HepG2 (cell line): Measurements from ENCODE around the gene COPS7B. TPM values are rescaled to one million over a fixed set of nuclear protein-coding genes. Genes with fewer than 3 reads are reported as not detected.

Experiments used
- DMAP1 ChIP-seq: IDR thresholded peaks from 2 replicates; pipeline ENCODE4 v1.6.1; 2016
- GZF1 ChIP-seq: sonication (generic); formaldehyde crosslinking; IDR thresholded peaks from 2 replicates; pipeline ENCODE4 v1.5.1; 2020; ENCODE audit warnings: mild to moderate bottlenecking, missing genetic modification reagents
- MAF1 ChIP-seq: sonication (generic); formaldehyde crosslinking; IDR thresholded peaks from 2 replicates; pipeline ENCODE4 v1.5.0; 2020; ENCODE audit warnings: missing genetic modification reagents, borderline replicate concordance
- NCOA5 ChIP-seq: sonication (generic); formaldehyde crosslinking; IDR thresholded peaks from 2 replicates; pipeline ENCODE4 v1.4.0; 2020; ENCODE audit warnings: missing genetic modification reagents
- NFRKB ChIP-seq: fragments of 450-650 bp; IDR thresholded peaks from 2 replicates; pipeline ENCODE4 v1.6.1; 2017
- NFYB ChIP-seq: sonication (generic); formaldehyde crosslinking; IDR thresholded peaks from 2 replicates; pipeline ENCODE4 v1.4.0; 2020; ENCODE audit warnings: missing genetic modification reagents
- RERE ChIP-seq: IDR thresholded peaks from 2 replicates; pipeline ENCODE4 v1.6.1; 2016; ENCODE audit warnings: low read depth, missing genetic modification reagents, missing compliant biosample characterization
- THRA ChIP-seq: sonication (generic); formaldehyde crosslinking; IDR thresholded peaks from 2 replicates; pipeline ENCODE4 v1.4.0; 2020; ENCODE audit warnings: missing genetic modification reagents, borderline replicate concordance
- TSC22D2 ChIP-seq: sonication (generic); formaldehyde crosslinking; IDR thresholded peaks from 2 replicates; pipeline ENCODE4 v1.5.1; 2020; ENCODE audit warnings: missing genetic modification reagents, mild to moderate bottlenecking, borderline replicate concordance
- XBP1 ChIP-seq: sonication (generic); formaldehyde crosslinking; IDR thresholded peaks from 2 replicates; pipeline ENCODE4 v1.5.0; 2020; ENCODE audit warnings: missing genetic modification reagents
- ZNF713 ChIP-seq: sonication (generic); formaldehyde crosslinking; IDR thresholded peaks from 2 replicates; pipeline ENCODE4 v1.4.0; 2020; ENCODE audit warnings: mild to moderate bottlenecking, missing genetic modification reagents
- ZNF761 ChIP-seq: sonication (generic); formaldehyde crosslinking; conservative IDR thresholded peaks from 2 replicates; pipeline ENCODE4 v1.4.0; 2020; ENCODE audit warnings: mild to moderate bottlenecking, missing genetic modification reagents
- polyA plus RNA-seq, 8 experiments: library from polyadenylated mRNA; depleted of rRNA in 3 of 8; stranded (reverse) in 7 of 8; unstranded in 1 of 8; fragments of >200 nt; fragmentation: Illumina TruSeq in 4 of 8; extraction: Trizol in 4 of 8; gene quantifications; 2 replicates each; pipeline versions ENCODE4 v1.2.1 to v1.2.3, GENCODE V29; 2011 to 2016; ENCODE audit warnings: low read depth in 4 of 8, missing spikeins in 1 of 8, mixed read lengths in 1 of 8; ENCODE audit not compliant: insufficient read depth in 1 of 8
- total RNA-seq, 5 experiments: library from RNA; depleted of rRNA; stranded (reverse); fragments of >200 nt; fragmentation: Illumina TruSeq; extraction: Trizol; gene quantifications; 2 replicates each; pipeline ENCODE4 v1.2.3, GENCODE V29; 2016; ENCODE audit warnings: low read depth in 1 of 5
- TF ChIP-seq, protein P1 (sequence below), 2 experiments: fragments of 450-650 bp in 1 of 2; sonication (generic) in 1 of 2; formaldehyde crosslinking in 1 of 2; IDR thresholded peaks; 2 replicates each; pipeline versions ENCODE4 v1.6.1 to v1.8.0; 2016 to 2022; ENCODE audit warnings: antibody characterized with exemption in 1 of 2, mild to moderate bottlenecking in 1 of 2, missing genetic modification reagents in 1 of 2

COPS7B gene
- total and polyA plus RNA-seq, 2 of the 13 experiments (the other 11 are each of a cell fraction or from before 2014, with no cell fraction given): 30.6 to 62.7 TPM

- TF ChIP-seq RERE (CRISPR knock-in tag): no peak
- no peak for TF ChIP-seq ZNF713 (CRISPR knock-in tag)
- TF ChIP-seq, protein P1, sequence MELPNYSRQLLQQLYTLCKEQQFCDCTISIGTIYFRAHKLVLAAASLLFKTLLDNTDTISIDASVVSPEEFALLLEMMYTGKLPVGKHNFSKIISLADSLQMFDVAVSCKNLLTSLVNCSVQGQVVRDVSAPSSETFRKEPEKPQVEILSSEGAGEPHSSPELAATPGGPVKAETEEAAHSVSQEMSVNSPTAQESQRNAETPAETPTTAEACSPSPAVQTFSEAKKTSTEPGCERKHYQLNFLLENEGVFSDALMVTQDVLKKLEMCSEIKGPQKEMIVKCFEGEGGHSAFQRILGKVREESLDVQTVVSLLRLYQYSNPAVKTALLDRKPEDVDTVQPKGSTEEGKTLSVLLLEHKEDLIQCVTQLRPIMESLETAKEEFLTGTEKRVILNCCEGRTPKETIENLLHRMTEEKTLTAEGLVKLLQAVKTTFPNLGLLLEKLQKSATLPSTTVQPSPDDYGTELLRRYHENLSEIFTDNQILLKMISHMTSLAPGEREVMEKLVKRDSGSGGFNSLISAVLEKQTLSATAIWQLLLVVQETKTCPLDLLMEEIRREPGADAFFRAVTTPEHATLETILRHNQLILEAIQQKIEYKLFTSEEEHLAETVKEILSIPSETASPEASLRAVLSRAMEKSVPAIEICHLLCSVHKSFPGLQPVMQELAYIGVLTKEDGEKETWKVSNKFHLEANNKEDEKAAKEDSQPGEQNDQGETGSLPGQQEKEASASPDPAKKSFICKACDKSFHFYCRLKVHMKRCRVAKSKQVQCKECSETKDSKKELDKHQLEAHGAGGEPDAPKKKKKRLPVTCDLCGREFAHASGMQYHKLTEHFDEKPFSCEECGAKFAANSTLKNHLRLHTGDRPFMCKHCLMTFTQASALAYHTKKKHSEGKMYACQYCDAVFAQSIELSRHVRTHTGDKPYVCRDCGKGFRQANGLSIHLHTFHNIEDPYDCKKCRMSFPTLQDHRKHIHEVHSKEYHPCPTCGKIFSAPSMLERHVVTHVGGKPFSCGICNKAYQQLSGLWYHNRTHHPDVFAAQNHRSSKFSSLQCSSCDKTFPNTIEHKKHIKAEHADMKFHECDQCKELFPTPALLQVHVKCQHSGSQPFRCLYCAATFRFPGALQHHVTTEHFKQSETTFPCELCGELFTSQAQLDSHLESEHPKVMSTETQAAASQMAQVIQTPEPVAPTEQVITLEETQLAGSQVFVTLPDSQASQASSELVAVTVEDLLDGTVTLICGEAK (IDR thresholded peaks at IDR 0.05): no peak
- TF ChIP-seq, protein P1 (CRISPR knock-in tag; IDR thresholded peaks at IDR 0.05): no peak
- peak; percentile 78; the same call in 1 of the 2 replicates for TF ChIP-seq TSC22D2 (CRISPR knock-in tag)
- no peak for TF ChIP-seq THRA (CRISPR knock-in tag)
- no peak for TF ChIP-seq NFRKB
- no peak for TF ChIP-seq ZNF761 (CRISPR knock-in tag)
- no peak for TF ChIP-seq NCOA5 (CRISPR knock-in tag)
- TF ChIP-seq DMAP1 (CRISPR knock-in tag): no peak
- TF ChIP-seq XBP1 (CRISPR knock-in tag): no peak
- TF ChIP-seq MAF1 (CRISPR knock-in tag): no peak
- TF ChIP-seq NFYB: peak; percentile 15; the same call in 1 of the 2 replicates
- 0 out of 2 replicates have a peak, but pooled peaks have one; percentile 9 for TF ChIP-seq GZF1 (CRISPR knock-in tag)
Measured at GRCh38 chr2:231780123-231780908, 5.9 kb upstream of the COPS7B start (continued).
